Cortex of kidney (tissue), 1 donor: ENCODE measurements around the gene KRT16.
"Not testable (repeated sequence)": the region's sequence is repeated elsewhere in the genome, so short reads cannot be mapped to it uniquely, and the experiment has no call there.

Source experiments
- DNase-seq: peaks from one replicate; lab custom pipeline; 2025; lab: John Stamatoyannopoulos, UW

The KRT16 gene

DNA sequence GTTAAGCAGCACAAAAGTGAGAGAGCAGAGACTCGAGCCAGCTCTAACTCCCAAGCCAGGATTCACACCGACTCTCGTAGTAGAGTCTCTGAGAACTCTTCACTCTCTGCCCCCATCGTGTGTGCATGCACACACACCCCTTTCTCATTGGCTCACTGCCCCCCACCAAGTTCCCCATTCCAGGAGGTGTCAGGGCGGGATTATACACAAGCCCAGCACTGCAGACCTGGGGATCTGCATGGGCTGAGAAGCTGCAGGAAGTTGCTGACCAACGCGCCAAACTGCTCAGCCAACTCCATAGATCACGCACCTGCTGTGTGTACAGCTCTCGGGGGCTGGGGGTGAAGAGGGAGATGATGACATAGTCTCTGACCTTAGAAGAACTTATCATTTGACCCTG is 2.2 kb upstream of the KRT16 start:
- not testable (repeated sequence) for DNase-seq

DNA sequence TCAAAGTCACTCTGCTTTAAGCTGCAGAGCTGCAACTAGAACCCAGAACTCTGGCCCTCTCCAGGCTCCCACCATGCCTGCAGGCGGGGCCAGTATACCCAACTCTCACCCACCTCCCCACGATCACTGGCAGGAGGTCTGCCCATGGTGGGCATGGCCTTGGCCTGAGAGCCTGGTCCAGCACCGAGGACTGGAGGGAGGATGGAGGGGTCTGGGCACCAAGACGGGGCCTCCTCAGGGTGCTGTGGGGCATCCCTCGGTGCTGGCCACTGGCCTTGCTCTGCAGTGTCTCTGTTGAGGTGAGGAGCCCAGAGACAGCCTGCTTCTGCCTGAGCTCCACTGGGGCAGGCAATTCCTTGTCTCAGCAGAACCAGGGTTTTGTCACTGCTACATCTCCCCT is 1.5 kb upstream of the KRT16 start:
- DNase-seq, result no peak

- no peak for DNase-seq
These were observed 913 bp upstream of the KRT16 start for GRCh38 chr17:41613277-41614082.

GRCh38 chr17:41610965-41611640 is 1.5 kb downstream of the KRT16 start:
- no peak for DNase-seq

DNA sequence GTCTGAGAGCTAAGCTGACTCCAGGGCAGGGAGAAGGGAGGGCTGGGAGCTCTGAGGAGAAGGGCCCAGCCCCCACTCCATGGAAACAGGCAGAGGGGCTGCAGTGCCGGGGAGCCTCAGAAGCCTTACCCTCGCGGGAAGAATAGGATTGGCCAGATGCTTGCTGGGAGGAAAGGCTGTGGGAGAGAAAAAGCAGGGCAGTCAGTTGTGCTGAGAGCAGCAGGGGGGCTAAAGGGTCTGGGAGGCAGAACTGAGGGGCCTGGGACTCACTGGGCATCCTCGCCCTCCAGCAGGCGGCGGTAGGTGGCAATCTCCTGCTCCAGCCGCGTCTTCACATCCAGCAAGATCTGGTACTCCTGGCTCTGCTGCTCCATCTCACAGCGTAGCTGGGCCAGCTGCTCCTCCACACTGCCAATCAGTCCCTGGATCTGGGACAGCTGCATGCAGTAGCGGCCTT is 2.5 kb downstream of the KRT16 start:
- DNase-seq, result not testable (repeated sequence)

- DNase-seq, result not testable (repeated sequence)
These were observed 5.6 kb downstream of the KRT16 start for GRCh38 chr17:41606930-41607329.

DNA sequence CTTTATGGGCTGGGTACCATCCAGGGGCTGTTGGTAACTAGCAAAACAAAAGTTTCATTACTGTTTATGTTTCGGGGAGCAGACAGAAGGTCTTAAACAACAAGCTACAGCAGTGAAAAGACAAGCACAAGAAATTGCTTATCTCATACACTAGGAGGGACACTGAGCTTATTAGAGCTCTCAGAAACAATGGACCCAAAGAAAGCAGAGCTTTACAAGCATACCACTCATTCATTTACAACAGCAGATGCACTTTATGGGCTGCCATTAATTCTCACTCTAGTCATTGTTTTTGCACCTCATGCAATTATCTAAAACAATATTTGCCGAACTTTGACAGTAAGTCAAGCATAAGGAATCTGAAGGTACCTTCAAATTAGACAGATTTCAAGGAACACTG is 10.0 kb downstream of the KRT16 start:
- DNase-seq, result no peak

- no peak for DNase-seq
These were observed 12.2 kb downstream of the KRT16 start for GRCh38 chr17:41600318-41600717.

- DNase-seq, result no peak
These were observed 12.9 kb downstream of the KRT16 start for GRCh38 chr17:41599680-41600079.

DNA sequence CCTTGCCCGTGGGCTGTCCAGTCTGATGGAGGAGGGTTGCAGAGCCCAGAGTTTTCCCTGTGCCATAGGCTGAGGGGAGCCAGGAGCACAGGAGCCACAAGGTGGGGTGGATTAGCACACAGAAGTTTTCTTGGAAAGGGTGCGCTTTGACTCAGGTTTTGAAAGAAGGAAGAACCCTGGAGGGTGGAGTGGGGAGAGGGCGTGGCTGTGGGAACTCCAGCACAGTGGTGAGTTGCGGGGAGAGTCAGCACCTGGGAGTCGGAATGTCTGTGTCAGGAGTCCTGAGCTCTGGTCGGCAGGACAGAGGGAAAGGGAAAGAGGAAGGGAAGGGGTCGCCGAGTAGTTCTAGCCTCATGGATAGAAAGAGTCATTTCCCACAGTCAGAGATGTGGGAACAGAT is 17.0 kb downstream of the KRT16 start:
- no peak for DNase-seq

GRCh38 chr17:41594363-41594915 is 18.1 kb downstream of the KRT16 start:
- no peak for DNase-seq

DNA sequence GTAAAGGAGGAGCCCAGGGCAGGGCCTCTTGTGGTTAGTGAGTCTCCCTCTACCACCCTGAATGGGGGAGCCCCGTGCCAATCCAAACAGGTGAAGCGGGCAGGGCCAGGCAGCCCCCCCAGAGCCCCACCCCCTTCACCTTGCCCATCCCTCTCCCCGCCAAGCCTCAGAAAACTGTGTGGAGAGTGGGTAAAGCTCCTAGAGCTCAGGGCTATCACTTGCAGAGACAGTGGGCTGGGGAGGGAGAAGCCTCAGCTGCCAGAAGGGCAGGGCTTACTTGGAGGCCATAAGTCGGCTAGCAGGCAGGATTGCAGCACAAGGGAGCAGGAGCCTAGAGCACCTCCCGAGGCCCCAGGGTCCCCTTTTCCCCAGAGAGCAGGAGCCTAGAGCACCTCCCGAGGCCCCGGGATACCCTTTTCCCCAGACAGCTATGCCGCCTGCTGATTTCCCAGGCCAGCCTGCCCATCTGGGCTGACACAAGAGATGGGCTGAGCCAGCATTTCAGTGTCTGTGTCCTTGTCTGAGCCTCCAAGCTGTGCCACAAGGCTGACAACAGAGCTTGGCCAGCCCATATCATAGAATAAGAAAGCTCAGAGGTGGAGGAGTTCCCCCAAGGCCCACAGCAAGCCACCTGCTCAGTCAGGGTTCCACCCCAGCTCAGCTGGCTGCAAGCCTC is 19.1 kb downstream of the KRT16 start:
- no peak for DNase-seq

DNA sequence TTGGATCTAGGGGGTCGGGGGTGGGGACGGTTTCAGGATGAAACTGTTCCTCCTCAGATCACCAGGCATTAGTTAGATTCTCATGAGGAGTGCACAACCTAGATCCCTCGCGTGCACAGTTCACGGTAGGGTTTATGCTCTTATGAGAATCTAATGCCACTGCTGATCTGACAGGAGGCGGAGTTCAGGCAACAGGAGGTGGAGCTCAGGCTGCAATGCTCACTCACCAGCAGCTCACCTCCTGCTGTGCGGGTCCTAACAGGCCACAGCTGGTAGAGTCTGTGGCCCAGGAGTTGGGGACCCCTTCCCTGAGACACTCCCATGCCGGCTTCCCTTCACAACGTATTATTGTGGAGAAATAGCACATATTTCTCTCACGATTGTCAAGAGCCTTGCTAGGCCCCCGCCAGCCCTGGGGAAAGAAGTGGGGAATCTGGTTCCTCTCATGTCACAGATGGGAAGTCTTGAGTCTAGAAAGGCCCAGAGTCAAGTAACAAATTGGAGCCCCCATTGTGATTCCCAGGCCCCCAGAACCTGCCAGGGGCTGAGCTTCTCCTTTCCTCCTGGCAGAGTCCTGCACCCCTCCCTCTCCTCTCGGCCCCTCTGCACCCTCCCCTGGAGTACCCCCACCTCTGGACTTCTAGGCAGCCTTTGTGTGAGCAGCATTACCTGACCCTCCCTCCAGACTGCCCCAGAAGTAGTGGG is 19.8 kb downstream of the KRT16 start:
- DNase-seq, result no peak

DNA sequence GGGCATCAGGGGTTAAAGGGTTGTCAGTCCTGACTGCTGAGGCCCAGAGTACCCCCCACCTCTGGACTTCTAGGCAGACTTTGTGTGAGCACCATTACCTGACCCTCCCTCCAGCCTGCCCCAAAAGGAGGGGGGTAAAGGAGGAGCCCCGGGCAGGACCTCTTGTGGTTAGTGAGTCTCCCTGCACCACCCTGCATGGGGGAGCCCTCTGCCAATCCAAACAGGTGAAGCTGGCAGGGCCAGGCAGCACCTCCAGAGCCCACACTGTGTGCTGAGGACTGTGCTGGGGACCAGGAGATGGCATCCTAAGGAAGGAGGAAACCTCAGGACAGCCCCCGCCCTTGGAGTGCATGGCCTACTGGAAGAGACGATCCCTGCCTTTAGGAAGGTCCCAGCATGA is 23.3 kb downstream of the KRT16 start:
- no peak for DNase-seq

- DNase-seq, result no peak
These were observed 24.3 kb downstream of the KRT16 start for GRCh38 chr17:41588126-41588810.

DNA sequence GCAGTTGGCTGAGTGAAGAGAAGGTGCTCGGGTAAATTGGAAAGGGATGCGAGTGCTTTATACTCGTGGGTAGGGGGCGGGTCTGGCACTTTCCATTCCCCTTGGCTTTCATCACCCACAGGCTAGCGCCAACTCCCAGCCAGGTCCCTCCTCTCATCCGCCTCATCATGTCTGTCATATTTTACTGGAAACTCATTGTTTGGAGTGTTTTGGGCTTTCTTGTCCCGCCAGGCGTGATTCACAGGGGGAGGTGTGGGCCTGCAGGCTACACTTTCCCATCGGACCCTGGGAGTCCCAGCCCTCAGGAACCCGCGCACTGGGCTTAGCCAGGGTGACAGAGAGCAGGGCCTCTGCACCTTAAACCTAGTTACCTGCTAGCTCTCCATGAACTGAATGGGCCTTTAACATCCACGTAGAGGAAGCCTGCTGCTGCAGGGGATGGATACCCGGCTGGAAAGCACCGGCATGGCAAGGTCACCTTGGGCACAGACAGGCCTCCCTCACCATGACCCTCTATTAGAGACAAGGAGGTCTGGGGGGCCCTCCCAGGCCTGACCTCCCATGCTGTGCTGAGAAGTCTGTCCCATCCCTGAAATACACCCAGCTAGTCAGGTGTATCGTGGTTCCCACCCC is 25.6 kb downstream of the KRT16 start, which contains the start of gene KRT14:
Gene KRT14 (minus strand): TSS at position 33 of the 633 bp plus-strand sequence. CDS start 61 bp downstream, outside the sequence.
- no peak for DNase-seq

DNA sequence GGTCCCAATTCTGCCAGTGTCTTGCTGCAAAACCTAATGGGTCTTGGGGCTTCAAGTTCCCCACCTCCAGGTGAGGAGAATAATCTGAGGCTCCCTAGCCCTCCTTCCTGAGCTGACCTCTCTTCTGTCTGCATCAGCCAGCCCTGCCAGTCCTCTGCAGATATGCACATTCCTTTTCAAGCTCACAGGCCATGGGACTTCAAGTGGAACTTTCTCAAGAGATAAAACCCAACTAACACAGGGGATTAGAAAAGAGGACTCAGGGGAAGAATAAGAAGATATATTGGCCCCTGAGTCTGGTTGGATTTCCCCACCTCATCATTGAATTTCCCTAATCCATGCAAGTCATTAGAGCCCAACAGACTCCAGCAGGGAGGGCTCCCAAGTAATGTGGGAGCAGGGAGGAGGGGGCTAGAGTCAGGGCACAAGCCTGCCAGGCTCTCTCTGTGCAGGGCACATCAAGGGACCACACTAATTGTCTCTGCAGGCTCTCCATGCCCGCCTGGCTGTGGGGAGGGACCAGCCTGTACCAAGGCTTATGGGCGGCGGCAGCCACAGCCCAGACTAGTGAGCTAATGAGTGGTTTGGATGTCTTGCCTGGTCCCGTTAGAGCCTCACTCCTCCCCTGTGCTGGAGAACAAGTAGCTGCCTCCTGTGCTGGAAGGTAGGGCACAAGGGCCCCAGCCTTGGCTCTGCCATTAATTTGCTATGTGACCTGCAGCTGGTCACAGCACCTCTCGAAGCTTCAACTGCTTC is 27.1 kb downstream of the KRT16 start:
- DNase-seq, result no peak

- not testable (repeated sequence) for DNase-seq
These were observed 28.1 kb downstream of the KRT16 start for GRCh38 chr17:41584331-41584927.
